IPS-NIHi7 (cell line): ENCODE data around the gene ADAM8.
"Not testable (repeated sequence)": the region's sequence is repeated elsewhere in the genome, so short reads cannot be mapped to it uniquely, and the experiment has no call there.

Experiments used
- DNase-seq: peaks from one replicate; pipeline ENCODE4 v3.0.0; 2012; ENCODE audit warnings: mixed read lengths; ENCODE audit errors: extremely low spot score

The ADAM8 gene

DNA sequence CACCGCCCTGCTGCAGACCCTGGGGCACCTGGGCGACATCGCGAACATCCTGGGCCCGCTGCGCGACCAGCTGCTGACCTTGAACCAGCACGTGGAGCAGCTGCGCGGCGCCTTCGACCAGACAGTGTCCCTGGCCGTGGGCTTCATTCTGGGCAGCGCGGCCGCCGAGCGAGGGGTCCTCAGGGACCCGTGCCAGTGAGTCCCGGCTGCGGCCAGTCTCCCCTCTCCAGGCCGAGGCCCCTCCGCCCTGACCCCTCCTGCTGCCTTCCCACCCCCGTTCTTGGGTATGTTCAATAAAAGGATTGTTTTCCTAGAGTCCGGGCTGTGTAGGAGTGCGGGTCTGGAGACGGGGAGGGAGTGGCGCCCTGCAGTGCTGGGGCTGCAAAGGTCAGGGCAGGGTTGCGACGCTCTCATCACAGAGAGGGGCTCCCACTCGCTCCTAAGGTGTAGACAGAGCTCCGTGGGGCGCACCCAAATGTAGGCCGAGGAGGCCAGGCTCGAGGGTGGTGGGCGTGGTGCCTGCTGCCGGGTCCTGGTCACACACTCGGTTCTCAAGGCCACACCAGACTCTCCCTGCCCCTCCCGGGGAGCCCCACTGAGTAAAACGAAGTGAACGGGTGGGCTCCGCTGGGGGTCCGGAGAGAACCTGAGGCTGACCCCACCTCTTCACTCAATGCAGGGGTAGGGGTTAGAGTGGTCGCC is 45.3 kb downstream of the ADAM8 start:
- no peak for DNase-seq

DNA sequence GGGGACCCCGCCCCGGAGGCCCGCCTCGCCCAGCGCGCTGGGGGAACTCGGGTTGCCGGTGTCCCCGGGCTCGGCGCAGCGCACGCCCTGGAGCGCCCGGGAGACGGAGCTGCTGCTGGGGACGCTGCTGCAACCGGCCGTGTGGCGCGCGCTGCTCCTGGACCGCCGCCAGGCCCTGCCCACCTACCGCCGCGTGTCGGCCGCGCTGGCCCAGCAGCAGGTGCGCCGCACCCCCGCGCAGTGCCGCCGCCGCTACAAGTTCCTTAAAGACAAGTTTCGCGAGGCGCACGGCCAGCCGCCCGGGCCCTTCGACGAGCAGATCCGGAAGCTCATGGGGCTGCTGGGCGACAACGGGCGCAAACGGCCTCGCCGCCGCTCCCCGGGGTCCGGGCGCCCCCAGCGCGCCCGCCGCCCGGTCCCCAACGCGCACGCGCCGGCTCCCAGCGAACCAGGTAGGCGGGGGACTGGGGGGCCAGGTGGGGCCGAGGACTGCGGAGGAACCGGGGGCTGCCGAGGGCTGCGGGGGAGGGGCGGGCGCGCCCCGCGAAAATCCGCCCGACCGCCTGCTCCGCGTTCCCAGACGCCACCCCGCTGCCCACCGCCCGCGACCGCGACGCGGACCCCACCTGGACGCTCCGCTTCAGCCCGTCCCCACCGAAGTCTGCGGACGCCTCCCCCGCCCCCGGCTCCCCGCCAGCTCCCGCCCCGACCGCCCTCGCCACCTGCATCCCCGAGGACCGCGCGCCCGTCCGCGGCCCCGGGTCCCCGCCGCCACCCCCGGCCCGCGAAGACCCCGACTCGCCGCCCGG is 46.1 kb downstream of the ADAM8 start:
- no peak for DNase-seq

DNA sequence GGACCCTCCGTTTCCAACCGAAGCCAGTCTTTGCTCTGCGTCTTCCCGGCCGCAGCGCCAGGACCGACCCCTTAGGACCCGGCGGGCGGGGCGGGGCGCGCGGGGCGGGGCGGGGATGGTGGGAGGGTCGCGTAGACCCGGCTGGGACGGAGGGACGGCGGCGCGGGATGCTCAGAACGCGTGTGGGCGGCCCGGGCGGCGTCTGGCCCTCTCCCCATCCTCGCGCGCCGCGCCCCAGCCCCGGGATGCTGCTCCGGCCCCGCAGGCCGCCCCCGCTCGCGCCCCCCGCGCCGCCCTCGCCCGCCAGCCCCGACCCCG is 46.7 kb downstream of the ADAM8 start, which contains the start of gene UTF1:
Gene UTF1 (plus strand): TSS at position 174 of the 318 bp plus-strand sequence. CDS start 72 bp downstream, at position 246.
- no peak for DNase-seq

DNA sequence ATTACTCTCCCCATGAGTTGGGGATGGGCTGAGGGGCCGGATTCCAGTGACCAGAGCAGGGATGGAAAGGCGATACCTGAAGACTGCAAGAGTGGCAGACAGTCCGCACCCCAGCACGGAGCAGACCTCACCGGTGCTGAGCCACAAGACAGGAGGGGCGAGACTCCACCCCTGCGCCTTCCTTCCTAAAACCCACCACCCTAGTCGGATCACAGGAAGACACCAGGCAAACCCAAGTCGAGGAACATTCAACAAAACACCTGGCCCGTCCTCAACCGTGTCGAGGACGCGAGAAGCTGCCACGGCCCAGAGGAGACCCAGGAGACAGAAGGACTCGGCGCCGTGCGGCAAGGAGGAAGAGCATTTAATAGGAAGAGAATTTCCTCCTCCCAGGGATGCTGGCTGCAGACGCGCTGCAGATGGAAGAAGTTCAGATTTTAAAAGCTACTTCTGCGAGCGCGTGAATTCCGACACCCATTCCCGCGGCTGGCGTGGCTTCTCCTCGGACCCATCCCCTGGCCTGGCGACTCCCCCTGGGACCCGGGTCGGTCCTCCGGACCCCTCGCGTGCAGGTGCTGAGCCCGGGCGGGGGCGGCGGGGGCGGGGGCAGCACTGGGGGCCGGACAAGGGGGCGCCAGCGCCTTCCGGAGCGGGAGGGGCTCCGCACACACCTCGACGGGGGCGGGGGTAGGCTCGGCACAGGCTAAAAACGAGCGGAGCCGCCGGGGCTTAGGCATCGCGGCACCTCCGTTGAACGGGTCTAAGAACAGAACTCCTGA is 47.2 kb downstream of the ADAM8 start:
- no peak for DNase-seq

DNA sequence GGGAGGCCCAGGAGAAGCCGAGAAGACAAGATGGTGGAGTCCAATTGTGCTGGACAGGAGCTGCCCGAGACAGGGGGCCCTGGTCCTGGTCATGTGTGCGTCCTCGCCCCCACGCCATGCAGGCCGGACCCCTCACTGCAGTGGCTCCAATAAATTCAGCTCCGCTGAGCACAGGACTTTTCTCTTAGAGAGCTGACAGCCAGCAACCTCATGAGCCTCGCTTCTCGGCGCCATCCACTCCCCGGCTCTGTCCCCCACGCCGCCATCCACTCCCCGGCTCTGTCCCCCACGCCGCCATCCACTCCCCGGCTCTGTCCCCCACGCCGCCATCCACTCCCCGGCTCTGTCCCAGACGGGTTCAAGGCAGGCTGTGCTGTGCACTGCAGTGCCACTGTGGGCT is 49.4 kb downstream of the ADAM8 start:
- no peak for DNase-seq

DNA sequence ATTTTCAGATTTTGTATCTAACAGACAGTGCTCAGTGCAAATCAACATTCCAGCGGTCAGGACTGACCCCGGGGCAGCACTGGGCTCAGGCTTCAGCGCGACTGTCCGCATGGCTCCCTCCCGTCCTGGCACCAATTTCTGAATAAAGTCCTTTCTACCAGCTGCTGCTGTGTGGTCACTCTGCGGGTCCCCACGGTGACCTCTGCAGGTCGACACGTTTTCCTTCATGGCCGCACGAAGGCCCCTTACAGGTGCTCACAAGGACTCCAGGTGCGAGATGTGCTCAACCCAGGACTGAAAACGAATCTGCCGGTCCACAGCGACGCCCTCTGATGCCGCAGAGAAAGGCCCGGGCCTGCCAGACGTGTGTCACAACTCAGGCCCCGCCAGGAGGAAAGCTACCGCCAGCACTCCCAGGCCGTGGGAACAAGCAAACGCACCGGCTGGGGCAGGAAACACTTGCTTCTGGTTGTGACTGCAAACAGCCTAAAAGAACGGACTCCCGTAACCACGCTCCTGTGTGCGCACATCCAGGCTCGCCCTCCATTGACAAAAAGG is 50.3 kb downstream of the ADAM8 start:
- no peak for DNase-seq

DNA sequence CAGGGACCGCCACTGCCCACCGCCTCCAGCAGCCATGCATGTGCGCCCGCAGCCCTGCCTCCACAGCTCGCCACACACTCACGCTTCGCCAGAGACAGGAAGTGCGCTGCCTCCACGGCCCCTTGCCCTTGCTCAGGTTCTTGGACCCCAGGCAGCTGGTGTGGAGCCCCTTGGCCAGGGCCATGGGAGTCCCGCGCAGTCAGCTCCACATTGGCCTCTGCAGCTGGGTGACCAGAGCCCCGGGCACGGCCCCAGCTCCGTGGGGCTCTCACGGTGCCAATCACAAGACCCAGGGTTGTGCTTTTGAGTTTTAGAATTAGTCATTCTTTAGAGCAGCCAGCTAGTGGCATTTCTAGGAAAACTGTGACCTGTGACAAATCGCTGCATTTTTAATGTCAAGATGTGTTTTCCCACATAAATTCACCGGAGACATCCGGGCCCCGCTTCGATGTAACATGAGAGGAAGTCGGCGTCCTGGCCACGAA is 50.9 kb downstream of the ADAM8 start:
- DNase-seq = no peak

DNA sequence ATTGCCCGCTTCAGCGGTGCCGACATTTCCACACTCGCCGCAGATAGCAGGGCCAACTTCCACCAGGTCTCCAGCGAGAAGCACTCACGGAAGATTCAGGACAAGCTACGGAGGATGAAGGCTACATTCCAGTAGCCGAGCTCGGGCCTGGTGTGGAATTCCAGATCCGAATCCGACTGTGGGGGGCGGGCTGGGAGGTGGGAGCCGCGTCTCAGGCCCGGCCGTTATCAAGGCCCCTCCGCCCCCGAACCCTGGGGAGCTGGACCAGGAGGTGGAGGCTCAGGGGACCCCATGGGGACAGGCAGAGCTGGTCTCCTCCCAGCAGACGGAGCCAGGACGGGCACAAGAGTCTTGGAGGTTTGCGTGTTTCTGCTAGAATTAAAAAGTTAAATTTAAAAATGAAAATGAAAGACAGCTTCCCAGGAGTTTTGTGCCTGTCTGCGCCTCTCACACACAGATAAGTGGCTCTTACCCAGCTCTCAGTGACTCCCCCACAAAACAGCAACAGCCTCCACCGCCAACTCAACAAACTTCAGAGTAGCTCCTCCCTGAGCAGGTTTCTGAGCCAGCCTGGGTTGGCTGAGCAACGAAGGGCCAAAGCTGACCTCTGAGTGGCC is 51.8 kb downstream of the ADAM8 start:
- DNase-seq = no peak

DNA sequence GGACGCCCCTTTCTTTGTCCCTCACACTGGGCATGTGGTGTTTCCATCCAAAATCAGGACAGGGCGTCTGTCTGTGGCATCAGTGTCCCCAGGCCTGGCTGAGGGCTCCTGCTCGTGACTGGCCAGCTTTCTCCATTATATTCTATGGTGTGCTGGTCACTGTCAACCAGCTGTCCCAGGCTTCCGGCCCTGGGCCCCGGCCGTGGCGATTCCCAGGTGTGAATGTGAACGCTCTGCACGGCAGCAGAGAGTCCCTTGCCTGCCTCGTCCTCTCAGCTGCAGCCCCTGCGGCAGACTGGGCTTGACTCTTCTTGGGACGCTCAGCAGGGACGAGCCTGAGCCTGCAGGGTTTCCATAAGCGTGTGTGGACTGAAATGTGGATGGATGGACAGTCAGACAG is 52.6 kb downstream of the ADAM8 start:
- DNase-seq = no peak

DNA sequence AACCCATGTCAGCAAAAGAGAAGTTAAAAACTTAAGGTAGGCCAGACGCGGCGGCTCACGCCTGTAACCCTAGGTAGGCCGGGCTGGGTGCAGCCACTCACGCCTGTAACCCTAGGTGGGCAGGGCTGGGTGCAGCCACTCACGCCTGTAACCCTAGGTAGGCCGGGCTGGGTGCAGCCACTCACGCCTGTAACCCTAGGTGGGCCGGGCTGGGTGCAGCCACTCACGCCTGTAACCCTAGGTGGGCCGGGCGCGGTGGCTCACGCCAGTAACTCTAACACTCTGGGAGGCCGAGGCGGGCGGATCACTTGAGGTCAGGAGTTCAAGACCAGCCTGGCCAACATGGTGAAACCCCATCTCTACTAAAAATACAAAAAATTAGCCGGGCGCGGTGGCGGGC is 54.9 kb downstream of the ADAM8 start:
- DNase-seq = not testable (repeated sequence)

DNA sequence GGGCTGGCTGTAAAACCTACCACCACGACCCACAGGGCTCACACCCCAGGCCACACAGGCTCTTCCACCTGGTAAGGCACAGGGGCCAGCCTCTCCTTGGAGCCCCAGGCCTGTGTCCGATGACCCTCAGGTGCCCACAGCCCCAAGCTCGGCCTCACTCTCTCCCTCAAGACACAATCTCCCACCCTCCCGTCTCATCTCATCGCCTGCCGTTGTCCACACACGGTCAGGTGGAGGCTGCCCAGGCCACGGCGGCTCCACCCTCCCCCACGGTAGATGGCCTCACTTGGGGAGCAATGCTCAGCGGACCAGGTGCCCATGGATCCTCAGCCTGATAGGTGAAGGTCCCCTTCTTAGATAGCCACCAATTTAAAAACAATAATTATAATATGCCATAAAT is 55.3 kb downstream of the ADAM8 start:
- no peak for DNase-seq

DNA sequence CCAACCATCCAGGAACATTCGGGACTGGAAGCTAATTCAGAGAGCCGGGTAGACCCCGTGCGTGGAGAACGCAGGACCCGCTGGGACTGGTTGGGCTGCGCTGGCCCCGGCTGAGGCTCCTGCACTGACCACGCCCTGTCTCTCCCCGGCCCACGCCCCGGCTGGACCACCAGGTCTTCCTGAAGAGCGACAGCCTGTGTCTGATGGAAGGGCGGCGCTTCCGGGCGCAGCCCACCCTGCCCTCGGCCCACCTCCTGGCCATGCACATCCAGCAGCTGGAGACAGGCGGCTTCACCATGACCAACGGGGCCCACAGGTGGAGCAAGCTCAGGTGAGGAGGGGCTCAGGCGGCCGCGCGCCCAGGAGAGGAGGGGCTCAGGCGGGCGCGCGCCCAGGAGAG is 56.9 kb downstream of the ADAM8 start:
- peak; percentile 83 for DNase-seq

DNA sequence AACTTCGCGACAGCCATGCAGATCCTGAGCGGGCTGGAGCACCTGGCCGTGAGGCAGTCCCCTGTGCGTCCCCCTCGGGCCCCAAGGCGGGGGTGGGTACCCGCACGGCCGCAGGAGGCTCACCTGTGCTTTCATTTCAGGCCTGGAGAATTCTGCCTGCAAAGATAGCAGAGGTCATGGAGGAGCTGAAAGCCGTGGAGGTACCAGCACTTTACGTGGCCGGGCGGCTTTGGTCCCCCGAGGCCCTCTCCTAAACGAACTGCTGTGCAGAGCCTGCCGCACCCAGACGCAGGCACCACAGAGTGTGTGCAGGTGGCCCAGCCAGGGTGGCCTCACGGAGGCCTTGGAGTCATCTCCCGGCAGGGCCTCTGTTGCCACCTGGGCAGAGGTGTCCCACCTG is 57.8 kb downstream of the ADAM8 start:
- no peak for DNase-seq

DNA sequence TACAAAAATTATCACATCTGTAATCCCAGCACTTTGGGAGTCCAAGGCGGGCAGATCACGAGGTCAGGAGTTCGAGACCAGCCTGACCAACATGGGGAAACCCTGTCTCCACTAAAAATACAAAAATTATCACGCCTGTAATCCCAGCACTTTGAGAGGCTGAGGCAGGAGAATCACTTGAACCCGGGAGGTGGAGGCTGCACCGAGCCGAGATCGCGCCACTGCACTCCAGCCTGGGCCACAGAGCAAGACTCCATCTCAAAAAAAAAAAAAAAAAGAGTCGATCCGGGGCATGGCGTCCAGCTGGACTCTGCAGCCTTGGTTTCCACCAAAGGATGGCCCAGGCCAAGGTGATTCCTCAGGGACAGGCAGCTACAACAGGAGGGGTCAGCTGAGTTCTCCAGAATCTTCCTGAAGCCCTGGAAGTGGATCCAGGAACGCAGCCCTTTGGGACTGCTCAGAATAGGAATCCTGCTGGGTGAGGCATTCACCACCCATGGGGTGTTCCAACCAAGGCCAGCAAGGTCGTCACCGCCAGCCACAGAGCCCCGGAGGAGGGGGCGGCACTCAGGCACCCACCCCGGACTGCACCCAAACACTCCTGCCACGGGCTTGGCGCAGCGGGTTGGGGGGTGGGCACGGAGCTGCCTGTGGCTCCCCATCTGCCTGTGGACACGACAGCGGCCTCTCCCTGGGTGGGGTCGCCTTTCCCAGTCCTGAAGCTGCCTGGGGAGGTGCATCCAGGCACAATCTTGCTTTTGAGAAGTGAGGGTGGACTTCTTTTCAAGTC is 58.7 kb downstream of the ADAM8 start:
- no peak for DNase-seq

DNA sequence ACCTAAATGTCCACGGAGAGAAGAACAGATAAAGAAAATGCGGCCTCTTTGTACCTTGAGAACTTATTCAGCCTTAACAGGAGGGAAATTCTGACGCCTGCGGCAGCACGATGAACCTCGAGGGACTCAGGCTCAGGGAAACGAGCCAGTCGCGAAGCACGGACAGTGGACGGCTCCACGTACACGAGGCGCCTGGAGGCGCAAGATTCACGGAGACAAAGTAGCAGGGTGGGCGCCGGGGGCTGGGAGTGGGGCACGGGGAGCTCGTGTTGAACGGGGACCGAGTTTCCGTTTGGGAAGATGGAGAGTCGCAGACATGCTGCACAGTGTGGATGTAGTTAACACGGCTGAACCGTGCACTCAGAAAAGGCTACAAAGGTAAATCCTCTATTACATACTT is 59.9 kb downstream of the ADAM8 start:
- no peak for DNase-seq

DNA sequence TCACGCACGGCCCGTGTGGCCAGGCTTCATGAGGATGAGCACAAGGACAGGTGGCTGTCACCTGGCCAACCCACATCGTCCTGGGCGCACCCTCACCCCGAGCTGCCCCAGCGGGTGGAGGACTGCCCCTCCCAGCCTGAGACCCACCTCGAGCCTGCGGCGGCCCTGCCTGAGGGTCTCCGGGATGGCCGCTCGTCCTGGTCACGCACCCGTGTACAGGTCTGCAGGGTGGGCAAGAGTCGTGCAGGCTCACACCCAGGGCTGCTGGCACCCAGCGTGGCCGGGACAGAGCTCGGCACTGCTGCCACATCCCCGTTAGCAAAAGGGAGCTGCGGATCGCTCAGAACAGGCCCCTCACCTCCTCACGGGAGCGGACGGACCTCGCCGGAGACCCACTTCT is 61.1 kb downstream of the ADAM8 start:
- DNase-seq = no peak

DNA sequence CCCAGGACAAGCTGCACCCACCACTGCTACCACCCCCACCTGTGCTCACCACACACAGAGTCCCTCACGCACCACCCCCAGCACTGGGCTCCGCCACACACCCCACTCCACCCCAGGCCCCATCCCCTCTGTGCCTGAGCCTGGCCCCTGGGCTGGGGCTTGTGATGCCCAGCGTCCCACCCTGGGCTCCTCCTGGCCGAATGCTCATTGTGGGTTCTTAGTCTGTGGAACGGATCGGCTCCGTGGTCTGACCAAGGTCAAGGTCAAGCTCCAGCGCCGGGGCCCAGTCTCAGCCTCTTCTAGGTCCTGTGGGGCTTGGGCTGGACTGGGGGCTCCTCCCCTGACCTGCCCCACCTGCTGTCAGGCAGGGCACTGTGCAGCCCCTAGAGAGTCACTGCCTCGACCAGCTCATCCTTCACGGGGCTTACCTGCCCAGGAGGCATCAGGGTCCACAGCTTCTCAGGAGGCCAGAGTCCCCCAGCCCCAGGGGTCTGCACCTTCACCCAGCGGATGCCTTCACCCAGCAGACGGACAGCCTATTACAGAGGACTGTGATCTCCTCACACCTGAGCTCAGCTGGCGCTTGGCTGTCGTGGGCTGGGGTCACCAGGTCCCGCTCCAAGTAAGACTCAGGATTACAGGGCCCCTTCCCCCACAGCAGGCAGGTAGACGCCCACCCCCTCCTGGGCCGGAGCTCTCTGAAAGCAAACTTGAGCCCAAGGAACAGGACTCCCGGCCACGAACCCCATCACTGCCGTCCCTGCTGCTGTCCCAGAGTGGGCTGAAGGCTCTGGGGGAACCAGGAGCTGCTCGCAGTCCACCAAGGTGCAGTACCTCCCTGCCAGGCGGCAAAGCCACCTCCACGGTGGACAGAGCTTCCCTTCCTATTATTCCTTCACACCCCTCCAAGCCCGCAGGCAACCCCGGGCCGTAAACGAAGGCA is 61.9 kb downstream of the ADAM8 start:
- no peak for DNase-seq

DNA sequence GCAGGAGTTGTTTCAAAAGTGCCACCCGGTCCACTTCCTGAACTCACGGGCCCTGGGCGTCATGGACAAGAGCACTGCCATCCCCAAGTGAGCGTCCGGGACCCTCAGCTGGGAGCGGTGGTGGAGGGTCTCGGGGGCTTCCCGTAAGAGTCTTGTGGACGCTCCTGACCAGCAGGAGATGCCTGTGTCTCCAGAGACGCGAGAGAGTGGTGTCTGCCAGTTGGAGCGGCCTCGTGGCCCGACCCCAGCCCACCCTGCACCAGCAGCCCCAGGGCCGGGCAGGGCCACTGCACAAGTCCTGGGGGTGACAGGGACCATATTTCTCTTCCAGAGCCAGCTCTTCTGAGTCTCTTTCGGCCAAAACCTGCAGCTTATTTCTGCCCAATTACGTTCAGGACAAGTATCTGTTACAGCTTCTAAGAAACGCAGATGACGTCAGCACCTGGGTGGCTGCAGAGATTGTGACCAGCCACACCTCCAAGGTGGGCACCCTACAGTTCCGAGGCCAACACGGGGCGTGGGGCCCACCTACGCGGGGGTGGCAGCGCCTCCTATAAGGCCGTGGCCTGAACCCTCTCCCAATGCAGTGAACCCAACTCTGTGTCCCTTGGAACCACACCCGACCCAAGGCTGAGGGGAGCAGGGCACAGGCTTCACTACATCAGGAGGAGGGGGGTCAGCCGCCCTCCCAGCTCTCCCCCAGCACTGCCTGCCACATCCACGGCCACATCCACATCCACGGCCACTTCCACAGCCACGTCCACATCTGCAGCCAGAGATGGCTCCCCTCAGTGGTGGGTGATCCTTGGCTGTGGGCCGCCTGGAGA is 62.8 kb downstream of the ADAM8 start:
- no peak for DNase-seq
